ENCODE data around the gene SIRT2. TPM values are rescaled to one million over a fixed set of nuclear protein-coding genes. Genes with fewer than 3 reads are reported as not detected.

Gene SIRT2
- total and polyA plus RNA-seq, 2 of the 13 experiments (the other 11 are each of a cell fraction or from before 2014, with no cell fraction given): 22.3 to 26.1 TPM

DNA sequence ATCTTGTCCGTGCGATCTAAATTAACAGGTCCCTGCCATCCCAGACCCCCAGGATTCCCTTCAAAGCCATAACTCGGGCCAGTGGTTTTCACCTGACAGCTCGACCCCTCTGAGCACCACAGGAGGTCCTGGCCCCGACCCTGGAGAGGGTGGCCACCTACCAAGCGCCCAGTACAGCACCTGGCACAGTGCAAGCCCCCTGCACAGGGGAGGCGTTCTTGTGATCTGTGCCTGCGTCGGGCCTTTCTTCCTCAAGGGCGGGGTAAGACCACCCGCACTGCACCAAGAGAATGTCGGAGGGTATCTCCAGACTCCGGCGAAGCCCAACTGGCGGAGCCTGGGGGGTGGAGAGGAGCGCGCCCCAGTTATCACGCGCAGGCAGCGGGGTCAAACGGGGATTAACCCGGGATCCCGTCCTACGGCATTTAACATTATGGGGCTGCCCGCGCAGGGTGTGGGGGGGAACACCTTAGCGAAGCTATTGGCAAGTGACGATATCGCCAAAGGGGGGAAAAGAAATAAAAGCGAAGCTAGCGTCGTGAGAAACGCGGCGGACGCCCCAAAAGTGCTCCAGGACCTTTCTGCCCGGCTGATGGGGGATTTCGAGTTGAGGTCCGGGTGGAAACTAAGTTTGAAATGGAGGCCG, 48.3 kb downstream of the SIRT2 start (continued):
- TF ChIP-seq, protein P1, sequence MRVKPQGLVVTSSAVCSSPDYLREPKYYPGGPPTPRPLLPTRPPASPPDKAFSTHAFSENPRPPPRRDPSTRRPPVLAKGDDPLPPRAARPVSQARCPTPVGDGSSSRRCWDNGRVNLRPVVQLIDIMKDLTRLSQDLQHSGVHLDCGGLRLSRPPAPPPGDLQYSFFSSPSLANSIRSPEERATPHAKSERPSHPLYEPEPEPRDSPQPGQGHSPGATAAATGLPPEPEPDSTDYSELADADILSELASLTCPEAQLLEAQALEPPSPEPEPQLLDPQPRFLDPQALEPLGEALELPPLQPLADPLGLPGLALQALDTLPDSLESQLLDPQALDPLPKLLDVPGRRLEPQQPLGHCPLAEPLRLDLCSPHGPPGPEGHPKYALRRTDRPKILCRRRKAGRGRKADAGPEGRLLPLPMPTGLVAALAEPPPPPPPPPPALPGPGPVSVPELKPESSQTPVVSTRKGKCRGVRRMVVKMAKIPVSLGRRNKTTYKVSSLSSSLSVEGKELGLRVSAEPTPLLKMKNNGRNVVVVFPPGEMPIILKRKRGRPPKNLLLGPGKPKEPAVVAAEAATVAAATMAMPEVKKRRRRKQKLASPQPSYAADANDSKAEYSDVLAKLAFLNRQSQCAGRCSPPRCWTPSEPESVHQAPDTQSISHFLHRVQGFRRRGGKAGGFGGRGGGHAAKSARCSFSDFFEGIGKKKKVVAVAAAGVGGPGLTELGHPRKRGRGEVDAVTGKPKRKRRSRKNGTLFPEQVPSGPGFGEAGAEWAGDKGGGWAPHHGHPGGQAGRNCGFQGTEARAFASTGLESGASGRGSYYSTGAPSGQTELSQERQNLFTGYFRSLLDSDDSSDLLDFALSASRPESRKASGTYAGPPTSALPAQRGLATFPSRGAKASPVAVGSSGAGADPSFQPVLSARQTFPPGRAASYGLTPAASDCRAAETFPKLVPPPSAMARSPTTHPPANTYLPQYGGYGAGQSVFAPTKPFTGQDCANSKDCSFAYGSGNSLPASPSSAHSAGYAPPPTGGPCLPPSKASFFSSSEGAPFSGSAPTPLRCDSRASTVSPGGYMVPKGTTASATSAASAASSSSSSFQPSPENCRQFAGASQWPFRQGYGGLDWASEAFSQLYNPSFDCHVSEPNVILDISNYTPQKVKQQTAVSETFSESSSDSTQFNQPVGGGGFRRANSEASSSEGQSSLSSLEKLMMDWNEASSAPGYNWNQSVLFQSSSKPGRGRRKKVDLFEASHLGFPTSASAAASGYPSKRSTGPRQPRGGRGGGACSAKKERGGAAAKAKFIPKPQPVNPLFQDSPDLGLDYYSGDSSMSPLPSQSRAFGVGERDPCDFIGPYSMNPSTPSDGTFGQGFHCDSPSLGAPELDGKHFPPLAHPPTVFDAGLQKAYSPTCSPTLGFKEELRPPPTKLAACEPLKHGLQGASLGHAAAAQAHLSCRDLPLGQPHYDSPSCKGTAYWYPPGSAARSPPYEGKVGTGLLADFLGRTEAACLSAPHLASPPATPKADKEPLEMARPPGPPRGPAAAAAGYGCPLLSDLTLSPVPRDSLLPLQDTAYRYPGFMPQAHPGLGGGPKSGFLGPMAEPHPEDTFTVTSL (CRISPR knock-in tag; IDR thresholded peaks at IDR 0.05; ENCODE audit: borderline replicate concordance): peak; percentile 29; the same call in 1 of the 2 replicates
- TF ChIP-seq SMAD9 (CRISPR knock-in tag; IDR thresholded peaks at IDR 0.05) (0 out of 2 replicates have a peak, but pooled peaks have one; percentile 32), ZBTB8A (CRISPR knock-in tag; IDR thresholded peaks at IDR 0.05; ENCODE audit: borderline replicate concordance, low read depth) (no peak), ZNF101 (CRISPR knock-in tag; IDR thresholded peaks at IDR 0.05; ENCODE audit: borderline replicate concordance, low read depth) (no peak), HES4 (CRISPR knock-in tag; IDR thresholded peaks at IDR 0.05; ENCODE audit: borderline replicate concordance) (no peak), ZNF264 (CRISPR knock-in tag; IDR thresholded peaks at IDR 0.05) (peak; percentile 78; the same call in 1 of the 2 replicates), ZNF17 (CRISPR knock-in tag; IDR thresholded peaks at IDR 0.05) (peak; percentile 33; the same call in 1 of the 2 replicates), FOSL1 (CRISPR knock-in tag; IDR thresholded peaks at IDR 0.05; ENCODE audit: borderline replicate concordance) (no peak), GLI4 (CRISPR knock-in tag; IDR thresholded peaks at IDR 0.05; ENCODE audit: borderline replicate concordance) (peak; percentile 68; the same call in 1 of the 2 replicates), AGO1 (IDR thresholded peaks at IDR 0.05; ENCODE audit: low read depth, low read length, poor library complexity, severe bottlenecking) (no peak), ZNF547 (CRISPR knock-in tag; IDR thresholded peaks at IDR 0.05) (no peak; the same call in 1 of the 2 replicates), TSC22D2 (CRISPR knock-in tag; IDR thresholded peaks at IDR 0.05; ENCODE audit: borderline replicate concordance) (no peak; the same call in 1 of the 2 replicates), SP5 (CRISPR knock-in tag; IDR thresholded peaks at IDR 0.05; ENCODE audit: borderline replicate concordance, low read depth) (0 out of 2 replicates have a peak, but pooled peaks have one; percentile 2), ZNF558 (CRISPR knock-in tag; IDR thresholded peaks at IDR 0.05; ENCODE audit: borderline replicate concordance) (0 out of 2 replicates have a peak, but pooled peaks have one; percentile 35), ZNF670 (CRISPR knock-in tag; IDR thresholded peaks at IDR 0.05; ENCODE audit: borderline replicate concordance) (peak; percentile 81; the same call in 1 of the 2 replicates), ZHX1 (CRISPR knock-in tag; IDR thresholded peaks at IDR 0.05; ENCODE audit: low read depth) (peak; percentile 6; the same call in 1 of the 2 replicates), TIGD3 (CRISPR knock-in tag; IDR thresholded peaks at IDR 0.05; ENCODE audit: borderline replicate concordance) (no peak), AGO2 (optimal IDR thresholded peaks at IDR 0.05; ENCODE audit: low read depth, low read length) (peak; percentile 95), POGZ (CRISPR knock-in tag; IDR thresholded peaks at IDR 0.05) (no peak)

Data from HepG2 (cell line).